RKO (cell line): ENCODE data around the gene KRT8.
"Not testable (repeated sequence)": the region's sequence is repeated elsewhere in the genome, so short reads cannot be mapped to it uniquely, and the experiment has no call there.

Experiments
- DNase-seq: peaks from one replicate; pipeline ENCODE4 v3.0.0-alpha.2; 2016; ENCODE audit warnings: low spot score

Gene KRT8

DNA sequence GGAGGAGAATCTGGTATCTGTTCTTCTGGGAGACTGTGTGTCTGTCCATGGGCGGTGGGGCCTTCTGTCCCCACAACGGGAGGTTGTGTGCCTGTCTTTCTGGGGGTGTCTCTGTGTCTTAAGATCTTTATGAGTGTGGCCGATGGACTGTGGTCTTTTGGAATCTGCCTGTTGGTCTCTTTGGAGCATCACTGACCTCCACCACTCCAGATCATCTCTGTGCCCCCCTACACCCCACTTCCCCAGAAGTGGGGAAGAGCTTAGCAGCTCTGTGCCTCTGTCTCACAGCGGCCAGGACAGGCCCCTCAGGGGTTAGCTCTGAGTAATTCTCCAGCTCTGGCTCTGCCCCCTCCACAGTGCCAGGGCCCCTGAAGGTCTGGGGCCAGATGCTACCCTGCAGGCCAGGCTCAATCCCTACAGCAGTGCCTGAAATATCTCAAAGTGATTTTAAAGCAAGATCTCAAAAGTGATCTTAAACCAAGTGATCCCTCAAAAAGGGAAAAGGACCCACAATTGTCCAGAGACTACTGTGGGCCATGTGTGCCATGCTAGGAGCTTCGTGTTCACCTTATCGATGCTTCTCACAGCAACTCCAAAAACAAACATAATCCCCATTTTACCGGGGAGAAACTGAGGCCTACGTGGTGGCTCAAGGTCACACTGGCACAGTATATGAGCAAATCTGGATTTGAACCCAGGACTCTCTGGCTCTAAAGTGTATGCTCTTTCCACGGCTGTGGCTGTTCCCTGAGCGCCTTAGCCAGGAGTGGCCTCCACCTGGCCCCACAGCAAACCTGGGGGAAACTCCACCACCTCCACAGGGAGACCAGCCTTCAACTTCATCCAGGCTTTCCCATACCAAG is 30.1 kb downstream of the KRT8 start:
- no peak for DNase-seq

DNA sequence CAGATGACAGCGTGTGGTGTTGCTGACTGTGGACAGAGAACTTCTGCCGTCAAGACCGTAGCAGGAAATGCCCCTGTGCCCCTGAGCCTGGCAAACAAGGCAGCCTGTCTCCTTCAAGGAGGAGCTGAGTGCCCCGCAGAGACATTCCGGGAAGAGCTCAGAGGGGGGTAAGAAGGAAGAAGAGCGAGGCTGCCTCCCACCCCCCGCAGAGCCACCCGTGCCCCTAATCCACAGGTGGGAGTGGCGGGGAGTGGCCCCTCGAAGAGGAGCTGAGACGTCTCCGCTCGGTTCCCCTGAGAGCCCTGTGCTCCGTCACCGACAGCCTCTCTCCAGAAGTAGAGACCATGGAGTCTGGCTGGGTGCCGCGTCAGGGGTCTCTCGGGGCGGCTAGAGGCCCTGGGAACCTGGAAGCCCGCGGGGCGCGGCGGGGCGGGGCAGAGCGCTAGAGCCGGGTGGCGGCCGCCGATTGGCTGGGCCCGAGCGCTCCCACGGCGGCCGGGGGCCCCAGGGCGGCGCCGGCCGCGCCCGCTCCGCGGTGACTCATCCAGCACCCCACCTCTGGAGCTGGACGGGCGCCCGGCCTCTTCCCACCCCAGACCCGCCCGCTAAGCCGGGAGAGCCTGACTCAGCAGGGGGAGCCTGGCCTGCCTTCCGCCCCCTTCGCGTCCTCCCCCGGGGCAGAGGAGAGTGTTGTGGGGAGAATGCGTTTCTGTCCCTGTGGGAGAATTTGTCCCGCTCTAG is 30.9 kb downstream of the KRT8 start:
- peak; percentile 89 for DNase-seq

DNA sequence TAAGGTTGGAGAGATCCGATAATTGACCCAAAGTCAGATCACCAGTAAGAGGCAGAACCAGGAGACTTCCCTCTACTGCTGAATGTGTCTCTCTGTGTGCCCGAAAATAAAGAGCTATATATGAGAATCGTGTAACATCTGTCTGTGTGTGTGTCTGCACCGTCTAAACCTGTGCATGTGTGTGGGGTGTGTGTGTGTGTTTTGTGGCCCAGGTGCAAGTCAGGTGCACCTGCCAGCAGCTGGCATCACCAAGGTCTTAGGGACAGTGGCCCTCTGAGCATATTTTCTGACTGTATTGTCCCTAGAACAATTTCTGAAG is 31.4 kb downstream of the KRT8 start:
- DNase-seq, result no peak

GRCh38 chr12:52872644-52873389 is 32.1 kb downstream of the KRT8 start:
- DNase-seq, result no peak

- DNase-seq, result peak; percentile 76
These were observed 33.4 kb downstream of the KRT8 start for GRCh38 chr12:52871291-52872039.

- DNase-seq, result no peak
These were observed 34.2 kb downstream of the KRT8 start for GRCh38 chr12:52870361-52871290.

DNA sequence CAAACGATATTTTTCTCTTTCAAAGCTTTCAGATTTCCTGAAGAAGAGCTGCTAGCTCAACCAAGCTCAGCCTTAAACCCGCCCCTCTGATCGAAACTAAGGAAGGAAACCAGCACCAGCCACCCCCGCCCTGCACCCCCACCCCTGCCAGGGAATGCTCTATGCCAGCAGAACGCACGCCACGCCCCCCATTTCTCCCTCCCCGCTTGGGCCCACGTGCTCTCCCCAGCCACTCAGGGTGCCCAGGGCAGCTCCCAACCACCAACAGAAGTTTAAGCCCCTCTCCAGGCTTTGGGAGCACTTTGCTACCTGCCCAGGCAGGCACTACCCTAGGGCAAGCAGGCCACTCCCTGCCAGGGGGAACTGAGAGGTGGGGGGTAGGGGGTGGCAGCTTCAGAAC is 37.2 kb downstream of the KRT8 start:
- DNase-seq, result no peak

DNA sequence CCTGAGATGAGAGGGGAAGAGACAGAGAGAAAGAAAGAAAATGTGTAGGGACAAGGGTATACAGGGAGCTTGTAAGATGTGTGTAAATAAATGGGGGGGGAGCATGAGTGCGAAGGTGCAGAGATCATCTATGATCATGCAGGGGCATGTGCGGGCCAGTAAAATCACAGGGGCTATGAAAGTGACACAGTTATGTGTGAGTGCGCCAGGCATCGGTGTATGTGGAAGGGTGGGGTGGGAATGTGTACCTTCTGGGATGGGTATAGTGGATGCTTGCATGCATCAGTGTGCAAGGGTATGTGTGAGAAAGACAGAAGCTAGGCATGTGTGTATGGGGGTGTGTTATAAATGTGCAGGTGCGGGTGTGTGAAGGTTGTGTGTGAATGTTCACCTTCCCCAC is 37.7 kb downstream of the KRT8 start:
- DNase-seq, result no peak

DNA sequence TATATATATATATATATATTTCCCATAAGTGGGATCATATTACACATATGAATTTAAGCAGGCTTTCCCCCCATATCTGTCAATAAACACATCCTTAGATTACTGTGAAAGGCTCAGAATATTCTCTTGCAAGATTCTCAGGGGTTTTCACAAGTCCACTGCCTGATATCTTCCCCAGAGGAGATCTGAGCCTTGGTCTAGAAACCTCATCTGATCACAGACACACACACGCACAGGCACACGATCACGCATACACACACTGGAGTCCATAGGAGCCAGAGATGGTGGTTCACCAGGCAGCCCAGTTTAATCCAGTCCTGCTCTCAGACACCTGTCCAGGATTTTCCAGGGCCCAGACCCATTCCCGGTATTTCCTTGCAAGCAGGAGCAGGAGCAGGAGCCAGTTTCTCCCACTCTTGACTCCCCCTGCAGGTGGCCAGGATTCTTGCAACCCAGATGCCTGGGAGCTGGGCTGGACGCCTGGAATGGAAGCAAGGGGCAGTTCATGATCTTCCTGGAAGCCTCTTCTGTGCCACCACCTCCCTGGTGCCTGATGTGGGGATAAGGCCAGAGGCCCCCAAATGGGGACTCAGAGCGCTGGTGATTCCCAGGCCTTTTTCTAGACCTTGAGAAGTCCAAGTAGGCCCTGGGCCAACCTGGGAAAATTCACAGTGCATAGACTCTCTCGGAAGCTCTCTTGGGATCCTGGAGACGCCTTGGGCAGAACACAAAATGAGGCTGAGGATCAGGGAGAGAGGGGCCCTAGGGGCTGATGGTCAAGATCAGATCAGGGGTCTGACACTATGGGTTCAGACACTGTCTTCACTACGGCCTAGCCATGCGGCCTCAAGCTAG is 39.6 kb downstream of the KRT8 start:
- peak; percentile 76 for DNase-seq

- no peak for DNase-seq
These were observed 42.9 kb downstream of the KRT8 start for GRCh38 chr12:52862023-52862422.

DNA sequence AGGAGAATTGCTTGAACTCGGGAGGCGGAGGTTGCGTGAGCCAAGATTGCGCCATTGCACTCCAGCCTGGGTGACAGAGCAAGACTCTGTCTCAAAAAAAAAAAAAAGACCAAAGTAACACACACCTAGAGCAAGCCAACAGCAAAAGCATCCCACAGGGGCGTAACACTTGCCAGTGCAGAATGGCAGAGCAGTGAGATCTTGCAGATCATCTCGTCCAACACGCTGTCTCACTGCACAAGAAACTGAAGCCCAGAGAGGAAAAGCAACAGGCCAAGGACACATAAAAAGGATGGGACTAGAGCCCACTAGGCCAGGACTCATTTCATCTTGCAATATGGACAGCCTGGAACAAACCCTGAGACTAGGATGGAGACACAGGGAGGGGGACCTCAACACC is 43.4 kb downstream of the KRT8 start:
- DNase-seq, result no peak

GRCh38 chr12:52860102-52860823 is 44.6 kb downstream of the KRT8 start:
- no peak for DNase-seq

DNA sequence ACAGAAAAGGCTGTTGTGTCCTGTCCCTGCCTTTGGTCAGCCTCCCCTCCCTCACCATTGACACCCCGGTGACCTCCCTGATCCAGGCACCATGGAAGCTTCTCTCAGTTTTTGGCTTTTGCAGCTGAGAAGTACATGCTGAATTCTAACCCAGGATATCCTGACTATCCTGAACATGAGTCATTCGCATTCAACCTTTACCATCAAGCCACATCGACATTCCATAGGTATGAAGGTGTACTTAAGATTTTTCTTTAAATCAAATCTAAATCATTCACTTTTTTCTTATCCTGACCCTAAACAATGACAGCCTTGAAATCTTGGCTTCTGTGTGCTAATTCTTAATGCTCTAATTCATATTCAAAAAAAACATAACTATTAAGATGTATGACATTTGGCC is 47.4 kb downstream of the KRT8 start:
- no peak for DNase-seq

DNA sequence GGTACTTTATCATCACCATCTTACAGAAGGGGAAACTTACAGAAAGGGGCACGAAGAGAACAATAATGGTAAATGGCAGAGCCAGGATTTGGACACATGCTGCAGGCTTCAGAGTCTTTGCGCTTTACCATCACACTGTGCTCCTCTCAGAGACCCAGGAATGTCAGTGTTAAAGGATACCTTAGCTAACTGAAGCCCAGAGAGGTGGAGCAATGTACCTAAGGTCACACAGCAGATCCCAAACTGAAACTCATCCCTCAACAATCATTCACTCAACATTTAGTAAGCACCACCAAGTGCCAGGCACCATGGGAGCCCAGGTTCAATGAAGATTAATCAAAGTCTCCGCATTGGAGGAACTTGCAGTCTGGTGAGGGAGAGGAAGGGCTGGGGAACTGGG is 48.1 kb downstream of the KRT8 start:
- no peak for DNase-seq

DNA sequence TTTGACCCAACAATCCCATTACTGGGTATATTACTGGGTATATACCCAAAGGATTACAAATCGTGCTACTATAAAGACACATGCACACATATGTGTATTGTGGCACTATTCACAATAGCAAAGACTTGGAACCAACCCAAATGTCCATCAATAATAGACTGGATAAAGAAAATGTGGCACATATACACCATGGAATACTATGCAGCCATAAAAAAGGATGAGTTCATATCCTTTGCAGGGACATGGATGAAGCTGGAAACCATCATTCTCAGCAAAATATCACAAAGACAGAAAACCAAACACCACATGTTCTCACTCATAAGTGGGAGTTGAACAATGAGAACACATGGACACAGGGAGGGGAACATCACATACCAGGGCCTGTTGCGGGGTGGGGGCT is 48.8 kb downstream of the KRT8 start:
- DNase-seq, result not testable (repeated sequence)

GRCh38 chr12:52851787-52852186 is 53.1 kb downstream of the KRT8 start:
- no peak for DNase-seq

DNA sequence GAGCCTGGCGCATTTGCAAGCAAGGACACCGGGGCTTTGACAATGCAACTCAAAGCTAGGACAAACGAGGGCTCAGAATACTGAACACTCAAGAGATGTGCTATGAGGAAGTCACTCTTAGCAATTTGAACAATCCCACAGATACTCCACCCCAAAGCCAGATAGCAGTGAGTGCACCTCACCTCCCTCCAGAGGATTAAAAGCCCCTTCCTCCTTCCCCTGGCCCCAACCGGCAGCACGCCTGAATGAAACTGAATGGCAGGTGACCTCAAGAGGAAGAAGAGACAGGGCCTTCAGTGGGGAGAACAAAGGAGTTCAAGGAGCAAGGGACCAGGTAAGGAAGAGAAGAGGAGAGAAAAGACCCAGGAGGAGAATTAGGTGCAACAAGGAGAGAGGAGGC is 54.2 kb downstream of the KRT8 start:
- DNase-seq, result no peak

DNA sequence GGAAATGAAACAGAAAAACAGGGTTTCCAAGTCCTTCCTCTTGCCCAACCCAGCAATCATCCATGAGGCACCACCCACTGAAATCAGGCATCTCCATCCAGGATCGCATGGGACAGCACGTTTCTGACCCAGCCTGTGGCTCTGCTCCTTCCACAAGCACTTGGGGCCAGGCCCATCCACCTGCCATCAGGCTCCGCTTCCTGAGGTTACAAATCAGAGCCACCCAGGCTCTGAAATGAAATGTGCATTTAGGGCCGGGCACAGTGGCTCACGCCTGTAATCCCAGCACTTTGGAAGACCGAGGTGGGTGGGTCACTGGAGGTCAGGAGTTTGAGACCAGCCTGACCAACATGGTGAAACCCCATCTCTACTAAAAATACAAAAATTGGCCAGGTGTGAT is 55.4 kb downstream of the KRT8 start:
- no peak for DNase-seq

GRCh38 chr12:52848661-52849255 is 56.1 kb downstream of the KRT8 start, which contains the start of gene KRT78:
KRT78 (minus strand) TSS chr12:52848994; CDS start chr12:52848930, 64 bp downstream.
- no peak for DNase-seq
